Parathyroid adenoma (tissue), 2 donors: Measurements from ENCODE around the gene TLCD2.

Experiments used
- H2AFZ ChIP-seq: fragments of 300-600 bp; sonication (generic); one replicate; pipeline ENCODE4 v1.7.0; 2017; ENCODE audit warnings: antibody characterized with exemption, mild to moderate bottlenecking
- H3K27ac ChIP-seq: fragments of 300-600 bp; sonication (generic); one replicate; pipeline ENCODE4 v1.7.0; 2017
- H3K27me3 ChIP-seq: fragments of 300-600 bp; sonication (generic); one replicate; pipeline ENCODE4 v1.7.0; 2017; ENCODE audit warnings: low read length; ENCODE audit not compliant: control insufficient read depth, insufficient read depth
- H3K36me3 ChIP-seq: fragments of 300-600 bp; sonication (generic); one replicate; pipeline ENCODE4 v1.7.0; 2017; ENCODE audit warnings: low read length; ENCODE audit not compliant: control insufficient read depth, insufficient read depth
- H3K4me1 ChIP-seq: fragments of 300-600 bp; sonication (generic); one replicate; pipeline ENCODE4 v1.7.0; 2017; ENCODE audit warnings: control low read depth
- H3K4me2 ChIP-seq: fragments of 300-600 bp; sonication (generic); one replicate; pipeline ENCODE4 v1.7.0; 2017; ENCODE audit warnings: low read length
- H3K4me3 ChIP-seq: fragments of 300-600 bp; sonication (generic); one replicate; pipeline ENCODE4 v1.7.0; 2017; ENCODE audit warnings: low read depth, low read length
- H3K79me2 ChIP-seq: fragments of 300-600 bp; sonication (generic); one replicate; pipeline ENCODE4 v1.7.0; 2017; ENCODE audit warnings: control low read depth
- H3K9ac ChIP-seq: fragments of 300-600 bp; sonication (generic); one replicate; pipeline ENCODE4 v1.7.0; 2017; ENCODE audit warnings: mild to moderate bottlenecking
- H3K9me3 ChIP-seq: fragments of 300-600 bp; sonication (generic); one replicate; pipeline ENCODE4 v1.7.0; 2017; ENCODE audit warnings: low read length; ENCODE audit not compliant: control insufficient read depth
- CTCF ChIP-seq: fragments of 300-600 bp; sonication (generic); IDR thresholded peaks from one replicate; pipeline ENCODE4 v1.7.0; 2017; ENCODE audit warnings: antibody characterized with exemption, mild to moderate bottlenecking
- donor health status: primary hyperparathyroidism.

Gene TLCD2

DNA sequence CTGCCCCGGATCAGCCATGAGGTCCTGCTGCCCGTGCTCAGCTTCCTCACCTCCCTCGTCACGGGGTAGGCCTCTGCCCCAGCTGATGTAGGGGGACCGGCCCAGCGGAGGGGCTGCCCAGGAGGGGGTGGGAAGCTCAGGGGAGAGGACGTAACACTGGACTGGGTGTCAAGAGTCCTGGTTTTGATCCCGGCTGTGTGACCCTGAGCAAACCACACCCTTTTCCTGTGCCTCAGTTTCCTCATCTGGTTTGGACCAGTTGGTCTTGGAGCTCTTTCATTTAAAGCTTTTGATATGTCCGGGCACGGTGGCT, 21.0 kb upstream of the TLCD2 start:
- no peaks in the 10 kb centered on the region for H3K36me3 ChIP-seq

GRCh38 chr17:1730326-1731193, 20.4 kb upstream of the TLCD2 start:
- no peaks in the 10 kb centered on the region for H3K9me3 ChIP-seq
- H2AFZ ChIP-seq: no peak overlapping the region
- no peaks in the 10 kb centered on the region for H3K79me2 ChIP-seq
- no peak overlapping the region for H3K4me3 ChIP-seq
- no peaks in the 10 kb centered on the region for H3K36me3 ChIP-seq
- peak overlapping the region; percentile 56 for H3K27ac ChIP-seq
- no peaks in the 10 kb centered on the region for H3K27me3 ChIP-seq
- no peak for TF ChIP-seq CTCF
- no peak overlapping the region for H3K9ac ChIP-seq
- H3K4me1 ChIP-seq: no peaks in the 10 kb centered on the region
- H3K4me2 ChIP-seq: no peak overlapping the region

More for the DNA sequence above, 21.0 kb upstream of the TLCD2 start:
- Histone ChIP-seq H3K27me3 (no peaks in the 10 kb centered on the region), H3K9me3 (no peaks in the 10 kb centered on the region), H3K27ac (peak overlapping the region; percentile 56), H3K4me1 (no peaks in the 10 kb centered on the region), H3K79me2 (no peaks in the 10 kb centered on the region), H3K4me3 (no peak overlapping the region), H2AFZ (no peak overlapping the region), H3K4me2 (no peak overlapping the region), H3K9ac (no peak overlapping the region)
- no peak for TF ChIP-seq CTCF

GRCh38 chr17:1729966-1730325, 19.8 kb upstream of the TLCD2 start:
- no peak overlapping the region for H3K27ac ChIP-seq
- H3K9me3 ChIP-seq: no peaks in the 10 kb centered on the region
- no peak overlapping the region for H3K9ac ChIP-seq
- H2AFZ ChIP-seq: no peak overlapping the region
- H3K4me2 ChIP-seq: no peak overlapping the region
- no peaks in the 10 kb centered on the region for H3K79me2 ChIP-seq
- H3K4me1 ChIP-seq: no peaks in the 10 kb centered on the region
- no peaks in the 10 kb centered on the region for H3K36me3 ChIP-seq
- H3K27me3 ChIP-seq: no peaks in the 10 kb centered on the region
- TF ChIP-seq CTCF: no peak
- H3K4me3 ChIP-seq: no peak overlapping the region

DNA sequence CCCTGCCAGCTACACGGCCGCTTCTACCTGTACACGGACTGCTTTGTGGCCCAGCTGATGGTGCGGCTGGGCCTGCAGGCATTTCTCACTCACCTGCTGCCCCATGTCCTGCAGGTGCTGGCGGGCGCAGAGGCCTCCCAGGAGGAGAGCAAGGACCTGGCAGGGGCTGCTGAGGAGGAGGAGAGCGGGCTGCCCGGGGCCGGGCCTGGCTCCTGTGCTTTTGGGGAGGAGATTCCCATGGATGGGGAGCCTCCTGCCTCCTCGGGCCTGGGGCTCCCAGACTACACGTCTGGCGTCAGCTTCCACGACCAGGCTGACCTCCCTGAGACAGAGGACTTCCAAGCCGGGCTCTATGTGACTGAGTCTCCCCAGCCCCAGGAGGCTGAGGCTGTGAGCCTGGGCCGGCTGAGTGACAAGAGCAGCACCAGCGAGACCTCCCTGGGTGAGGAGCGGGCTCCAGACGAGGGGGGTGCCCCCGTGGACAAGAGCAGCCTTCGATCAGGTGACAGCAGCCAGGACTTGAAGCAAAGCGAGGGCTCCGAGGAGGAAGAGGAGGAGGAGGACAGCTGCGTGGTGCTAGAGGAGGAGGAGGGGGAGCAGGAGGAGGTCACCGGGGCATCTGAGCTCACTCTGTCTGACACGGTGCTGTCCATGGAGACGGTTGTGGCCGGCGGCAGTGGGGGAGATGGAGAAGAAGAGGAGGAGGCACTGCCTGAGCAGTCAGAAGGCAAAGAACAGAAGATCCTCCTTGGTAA, 17.9 kb upstream of the TLCD2 start:
- Histone ChIP-seq H3K36me3 (no peaks in the 10 kb centered on the region), H3K4me3 (no peak overlapping the region), H3K27ac (no peak overlapping the region), H3K4me1 (no peaks in the 10 kb centered on the region), H3K9me3 (no peaks in the 10 kb centered on the region), H3K9ac (no peak overlapping the region), H3K79me2 (no peaks in the 10 kb centered on the region), H2AFZ (no peak overlapping the region), H3K4me2 (no peak overlapping the region), H3K27me3 (no peaks in the 10 kb centered on the region)
- TF ChIP-seq CTCF: no peak
